Activated effector memory CD4-positive, alpha-beta T cell treated with Interleukin-2 at 50 U/mL for 16 hours (primary cell): ENCODE data around the gene KCNIP4.

Experiments used
- DNase-seq: peaks from one replicate; pipeline ENCODE4 v3.0.0-alpha.2; 2020

KCNIP4 gene

DNA sequence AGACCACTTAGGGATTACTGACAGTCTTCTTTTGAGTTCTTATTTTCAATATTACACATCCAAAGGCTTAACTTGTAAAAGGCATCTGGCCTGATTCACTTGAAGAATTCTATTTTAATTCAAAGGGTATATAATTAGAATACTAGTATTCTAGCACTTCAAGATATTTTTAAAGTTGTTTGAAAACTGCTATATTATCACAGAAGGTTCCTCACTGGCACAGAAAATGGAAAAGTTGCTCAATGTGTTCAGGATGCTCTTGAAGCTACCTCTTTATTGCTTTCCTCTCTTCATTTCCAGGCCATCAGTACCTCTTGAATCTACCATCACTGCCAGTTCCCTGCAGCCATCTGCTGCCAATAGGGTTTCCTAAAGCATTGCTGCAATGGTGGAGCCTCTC is 271.4 kb downstream of the KCNIP4 start:
- DNase-seq, result no peak

DNA sequence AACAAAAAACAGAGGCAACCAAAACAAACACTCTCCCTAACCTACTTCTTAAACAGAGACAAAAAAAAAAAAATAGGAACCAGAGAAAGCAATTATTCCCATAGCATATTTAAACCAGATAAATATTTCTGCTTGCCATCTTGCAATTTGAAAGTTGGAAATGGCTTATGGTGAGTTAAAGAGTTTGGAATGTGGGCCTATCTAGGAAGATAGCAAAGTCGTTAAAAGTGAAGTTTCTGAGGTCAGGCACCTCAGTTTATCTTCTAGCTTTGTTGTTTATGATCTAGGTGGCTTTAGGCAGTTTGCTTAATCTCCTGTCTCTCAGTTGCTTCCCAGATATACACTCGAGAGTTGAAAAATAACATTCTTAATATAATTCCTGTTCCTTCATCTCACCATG is 284.2 kb downstream of the KCNIP4 start:
- no peak for DNase-seq

DNA sequence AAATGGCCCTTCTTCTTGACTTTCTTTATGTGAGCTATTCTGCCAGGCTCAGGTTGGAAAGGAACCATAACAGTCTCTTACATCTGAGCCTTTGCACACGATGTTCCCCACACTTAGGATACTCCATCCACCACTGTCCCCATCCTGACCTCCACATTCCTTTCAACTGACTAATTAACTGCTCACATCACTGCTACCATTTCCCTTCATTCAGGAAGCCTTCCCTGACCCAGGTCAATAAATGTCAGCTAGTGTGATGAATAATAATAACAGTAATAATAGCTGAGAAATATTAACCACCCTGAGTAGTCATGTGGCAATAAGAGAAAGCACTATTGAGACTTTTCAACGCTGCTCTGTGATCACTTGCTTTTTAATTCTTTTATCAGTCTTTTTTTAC is 291.7 kb downstream of the KCNIP4 start:
- DNase-seq, result no peak

DNA sequence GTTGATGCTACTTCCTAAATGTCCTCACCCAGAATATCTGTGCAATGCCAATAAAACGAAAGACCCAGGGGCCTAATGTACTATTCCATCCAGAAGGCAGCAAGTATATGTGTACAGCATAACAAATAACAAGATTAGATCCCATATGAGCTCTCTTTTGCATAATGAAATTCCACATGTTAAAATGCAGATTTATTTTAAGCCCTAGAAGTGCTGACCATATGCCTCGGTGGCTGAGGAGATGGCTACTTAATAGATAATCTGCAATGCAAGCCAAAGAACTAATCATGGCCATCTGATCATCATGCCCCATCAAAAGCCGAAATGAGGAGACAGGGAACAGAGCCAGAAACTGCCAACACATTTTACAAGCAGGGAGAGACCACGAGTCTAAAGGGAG is 293.5 kb downstream of the KCNIP4 start:
- DNase-seq, result no peak

DNA sequence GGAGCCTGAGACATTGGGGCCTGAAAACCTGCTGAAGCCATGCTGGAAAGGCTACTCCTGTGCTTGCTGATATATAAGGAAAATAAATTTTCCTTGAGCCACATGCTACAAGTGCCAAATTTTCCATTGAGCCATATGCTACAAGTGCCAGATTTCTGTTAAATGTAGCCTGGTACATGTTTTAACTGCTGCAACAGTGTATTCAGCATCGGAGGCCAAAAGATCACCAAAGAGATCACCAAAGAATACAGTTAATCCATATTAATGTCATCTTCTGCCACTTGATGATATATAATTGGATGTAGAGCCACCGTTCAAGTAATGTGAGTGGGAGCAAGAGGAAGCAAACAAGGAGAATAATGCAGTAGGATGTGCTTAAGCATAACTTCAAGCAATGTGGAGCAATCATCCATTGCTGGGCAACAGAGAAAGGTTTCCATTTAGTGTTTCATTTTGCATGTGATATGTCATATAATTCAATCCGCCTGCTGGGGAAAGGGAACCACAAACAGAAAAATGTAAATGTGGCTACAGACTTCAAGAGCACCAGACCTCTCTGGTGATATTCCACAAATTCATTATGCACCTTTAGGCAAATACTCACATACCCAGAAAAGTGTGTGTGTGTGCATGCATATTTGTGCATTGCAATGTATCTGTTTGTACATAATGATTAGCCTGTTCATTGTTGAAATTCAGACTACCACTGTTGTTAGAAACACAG is 295.9 kb downstream of the KCNIP4 start:
- no peak for DNase-seq

DNA sequence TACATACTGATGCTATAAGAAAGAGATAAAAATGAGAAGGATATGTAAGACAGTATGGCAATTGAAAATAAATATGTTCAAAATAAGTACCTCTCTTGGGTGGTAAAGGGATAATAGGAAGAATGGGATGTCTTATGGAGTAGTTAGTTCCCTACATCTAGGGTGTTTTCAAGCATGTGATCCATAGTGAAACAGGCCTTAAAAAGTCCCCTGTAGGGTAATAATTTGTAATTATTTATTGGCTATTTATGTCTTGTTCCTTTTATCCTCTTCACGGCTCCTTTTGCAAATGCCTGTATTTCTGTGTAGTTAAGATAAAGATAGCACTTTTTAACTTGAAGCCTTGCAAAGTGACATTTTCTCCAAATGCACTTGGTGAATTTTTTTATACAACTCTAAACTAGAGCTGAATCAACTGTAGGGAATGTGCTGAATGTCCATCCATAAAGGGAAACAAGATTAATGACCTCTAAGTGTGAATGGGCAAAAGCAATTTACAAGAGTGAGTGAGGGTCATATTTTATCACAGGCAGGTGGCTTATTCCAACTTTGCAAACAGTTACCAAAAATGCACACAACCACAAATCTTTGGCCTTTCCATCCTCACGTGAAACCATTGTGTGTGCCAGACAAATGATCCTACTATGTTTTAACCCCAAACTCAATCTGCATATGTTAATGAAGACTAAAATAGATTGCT is 299.0 kb downstream of the KCNIP4 start:
- DNase-seq, result no peak

DNA sequence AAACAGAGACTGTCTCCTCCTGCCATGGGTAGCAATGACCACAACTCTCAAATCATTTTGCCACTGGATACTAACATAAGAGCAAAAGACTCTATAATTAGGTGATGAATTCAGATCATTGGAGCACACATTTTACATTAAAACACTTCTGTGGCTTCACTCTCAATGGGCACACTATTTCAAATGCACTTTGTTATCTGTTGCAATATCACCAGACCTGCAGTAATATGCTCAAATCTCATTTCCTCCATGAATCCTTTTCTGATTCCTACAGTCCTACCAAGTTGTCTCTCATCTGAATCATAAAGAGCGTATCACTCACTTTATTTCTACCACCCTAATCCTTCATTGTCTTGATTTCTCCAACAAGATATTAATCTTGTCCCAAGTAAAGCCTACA is 302.8 kb downstream of the KCNIP4 start:
- no peak for DNase-seq

DNA sequence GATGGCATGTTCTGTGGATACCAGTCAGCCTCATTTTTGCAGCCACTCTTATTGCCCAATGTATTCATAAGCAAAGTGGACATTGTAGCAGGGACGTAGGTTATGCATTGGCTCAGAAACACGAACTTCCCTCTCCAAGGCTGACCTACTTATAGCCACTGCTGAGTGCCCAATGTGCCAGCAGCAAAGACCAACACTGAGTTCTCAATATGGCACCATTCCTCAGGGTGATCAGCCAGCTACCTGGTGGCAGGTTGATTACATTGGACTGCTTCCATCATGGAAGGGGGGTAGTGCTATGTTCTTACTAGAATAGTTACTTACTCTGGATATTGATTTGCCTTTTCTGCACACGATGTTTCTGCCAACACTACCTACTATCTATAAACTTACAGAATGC is 306.9 kb downstream of the KCNIP4 start:
- no peak for DNase-seq

DNA sequence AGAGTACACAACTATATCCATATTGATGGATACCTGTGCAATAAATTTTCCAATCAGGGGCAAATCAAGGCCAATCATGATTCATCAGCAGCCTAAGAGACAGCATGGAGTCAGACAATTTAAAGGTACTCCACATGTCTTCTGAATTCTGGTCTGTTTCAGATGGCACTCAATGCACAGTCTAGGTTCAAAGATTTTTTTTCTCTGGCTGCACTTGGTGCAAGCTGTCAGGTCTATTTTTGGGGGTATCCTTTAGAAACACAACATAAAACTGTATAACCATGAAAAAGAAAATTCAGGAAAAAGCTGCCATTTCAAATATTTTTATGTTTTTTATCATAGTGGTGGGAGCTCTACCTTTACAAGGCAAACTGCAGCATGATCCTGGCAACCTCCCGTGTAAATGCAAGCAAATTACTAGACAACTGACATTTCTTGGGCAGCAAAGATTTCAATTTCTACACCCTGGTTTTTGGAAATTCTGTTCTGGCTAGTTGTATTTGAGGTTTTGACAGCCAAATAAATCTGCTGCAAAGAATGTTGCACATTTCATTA is 310.3 kb downstream of the KCNIP4 start:
- no peak for DNase-seq

DNA sequence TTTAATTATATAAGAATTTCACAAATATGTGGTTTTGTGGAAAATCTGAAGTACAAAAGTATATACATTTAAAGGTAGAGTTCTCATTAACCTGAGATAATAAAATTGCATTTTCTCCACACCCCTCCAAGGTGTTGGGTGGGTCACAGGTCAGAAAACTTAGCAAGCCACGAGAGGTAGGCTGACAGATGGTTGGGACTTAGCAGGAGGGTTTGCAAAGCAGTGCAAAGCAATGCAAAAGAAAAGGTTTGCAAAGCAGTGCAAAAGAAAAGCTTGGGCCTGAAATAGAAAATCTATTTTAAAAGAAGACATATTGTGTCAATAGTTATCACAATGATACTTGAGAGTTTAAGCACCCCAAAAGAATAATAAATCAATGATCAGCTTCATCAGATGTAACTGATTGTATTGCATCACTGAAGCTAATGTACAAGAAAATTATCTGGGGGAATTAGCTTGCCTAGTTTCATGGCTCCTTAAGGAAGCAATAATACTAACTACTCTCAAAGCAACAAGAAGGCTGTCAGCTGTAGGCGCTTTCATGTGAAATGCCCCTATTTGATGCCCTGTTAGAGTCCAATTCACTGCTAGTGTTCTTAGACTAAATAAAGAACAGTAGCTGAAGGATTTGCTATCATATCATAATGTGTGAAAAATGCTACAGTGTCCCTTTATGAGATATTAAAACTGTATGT is 319.5 kb downstream of the KCNIP4 start:
- no peak for DNase-seq

DNA sequence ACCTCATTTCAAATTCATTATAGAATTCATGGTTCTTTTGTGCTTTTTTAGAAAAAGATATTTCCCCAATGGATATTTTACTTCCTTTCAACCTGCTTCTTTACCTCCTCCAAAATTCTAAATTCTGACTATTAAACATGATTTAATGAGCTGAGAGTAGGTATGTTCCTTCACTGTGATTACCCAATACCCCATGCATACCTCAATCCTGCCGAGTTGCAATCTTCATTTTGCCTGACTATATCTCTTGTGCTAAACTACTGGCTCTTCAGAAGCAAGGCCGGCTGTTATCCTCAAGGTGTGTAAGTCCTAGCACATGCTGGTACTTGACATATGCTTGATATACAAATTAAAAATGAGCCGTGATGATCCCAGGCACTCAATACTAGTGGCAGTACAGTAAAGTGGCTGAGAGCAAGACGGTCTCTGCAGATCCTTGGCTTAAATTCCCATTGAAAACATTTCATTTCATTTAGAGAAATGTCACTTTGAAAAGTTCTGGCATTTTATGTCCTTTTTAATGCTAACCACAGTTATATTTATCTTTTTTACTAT is 320.4 kb downstream of the KCNIP4 start:
- no peak for DNase-seq

DNA sequence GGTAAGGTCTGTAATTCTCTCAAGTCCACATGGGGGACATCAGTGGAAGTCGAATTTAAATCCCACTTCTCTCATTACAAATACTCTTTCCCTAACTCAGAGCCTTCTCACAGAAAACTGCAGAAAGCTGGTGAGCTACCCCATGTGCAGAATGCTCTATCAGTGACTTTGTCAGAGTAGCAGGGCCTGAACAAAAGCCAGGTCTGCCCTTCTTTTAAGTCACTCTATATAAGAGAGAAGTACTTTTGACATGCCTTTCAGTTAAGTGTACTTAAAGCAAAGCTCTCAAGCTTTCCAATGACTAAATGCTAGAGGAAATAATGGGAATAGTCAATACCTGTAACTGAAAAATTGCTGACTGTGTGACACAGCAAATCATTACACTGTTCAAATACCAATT is 323.1 kb downstream of the KCNIP4 start:
- no peak for DNase-seq

DNA sequence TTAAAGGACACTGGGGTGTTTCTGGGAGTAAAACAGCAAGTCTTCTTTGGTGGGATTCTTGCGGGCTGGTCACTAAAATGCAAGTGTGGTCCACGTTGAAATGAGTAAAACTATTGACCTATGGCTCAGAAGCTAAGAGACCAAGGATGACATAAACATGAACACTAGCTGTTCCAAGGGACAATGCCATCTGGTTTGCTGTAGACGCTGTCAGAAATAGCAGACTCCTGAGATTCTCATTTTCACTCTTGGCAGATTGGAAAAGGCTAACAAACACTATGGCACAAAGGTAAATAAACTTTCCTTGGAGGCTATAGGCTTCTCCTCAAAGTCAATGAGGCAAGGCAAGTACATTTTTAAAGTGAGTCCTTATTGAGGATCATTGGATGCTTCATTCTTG is 343.6 kb downstream of the KCNIP4 start:
- DNase-seq, result no peak

DNA sequence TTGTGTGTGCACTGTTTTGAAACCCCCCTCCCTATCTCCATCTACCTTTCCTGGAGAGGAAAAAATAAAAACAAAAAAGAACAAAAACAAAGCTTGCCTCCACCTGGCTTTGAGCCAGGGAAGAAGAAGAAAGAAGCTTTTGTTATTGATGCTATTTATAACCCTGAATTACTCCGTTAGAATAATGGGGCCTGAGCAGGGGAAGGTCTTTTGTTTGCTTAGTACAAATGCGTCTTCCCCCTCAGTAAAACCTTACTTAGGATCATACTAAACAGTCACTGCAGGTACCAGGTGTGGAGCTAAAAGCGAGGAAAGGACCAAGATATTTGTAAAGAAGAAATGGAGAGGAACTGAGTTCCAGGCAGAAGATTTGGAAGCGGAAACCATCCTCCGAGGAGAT is 352.1 kb downstream of the KCNIP4 start:
- no peak for DNase-seq

DNA sequence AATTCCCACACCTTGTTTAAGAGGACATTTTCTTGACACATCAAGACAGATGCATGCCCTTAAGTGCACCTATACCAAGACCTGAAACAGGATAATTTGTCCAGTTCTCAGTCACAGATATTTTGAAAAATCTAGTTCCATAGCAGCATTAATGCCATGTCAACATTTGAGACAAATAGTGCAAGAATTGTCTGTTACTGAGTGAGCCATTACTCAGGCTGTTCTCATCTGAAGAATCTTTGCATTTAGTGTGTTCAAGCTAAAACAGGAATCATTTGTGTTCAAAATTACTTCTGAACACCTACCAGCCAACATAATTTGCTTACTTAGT is 354.9 kb downstream of the KCNIP4 start:
- DNase-seq, result no peak

DNA sequence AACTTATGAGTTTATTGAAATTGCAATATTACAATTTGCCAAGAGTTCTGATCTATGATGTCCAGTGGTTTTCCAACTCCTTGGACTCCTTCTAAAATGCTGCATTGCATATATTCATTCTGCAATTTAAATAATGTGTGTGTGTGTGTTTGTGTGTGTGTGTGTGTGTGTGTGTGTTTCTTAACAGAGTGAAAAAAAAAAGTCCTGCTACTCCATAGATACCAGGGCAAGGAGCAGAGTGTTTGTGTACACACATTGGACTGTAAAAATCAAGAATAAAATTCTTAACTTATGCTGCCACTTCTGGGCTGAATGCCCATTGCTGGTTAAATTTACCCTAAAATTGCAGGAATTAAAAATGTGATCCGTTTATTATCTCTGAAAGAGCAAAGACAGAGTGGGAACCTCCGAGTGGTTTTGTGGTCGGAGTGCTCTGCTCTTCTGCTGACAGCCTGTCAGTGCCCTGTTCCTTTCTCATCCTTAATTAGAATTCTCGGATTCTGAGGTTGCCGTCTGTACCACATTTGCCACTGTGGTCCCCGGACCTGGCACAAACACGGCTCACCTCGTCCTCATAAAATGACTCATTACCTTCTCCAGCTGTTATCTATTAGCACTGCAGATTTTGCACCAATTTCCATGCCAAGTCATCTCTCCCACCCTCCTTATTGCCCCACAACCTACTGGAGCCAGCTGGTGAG is 355.5 kb downstream of the KCNIP4 start:
- no peak for DNase-seq

DNA sequence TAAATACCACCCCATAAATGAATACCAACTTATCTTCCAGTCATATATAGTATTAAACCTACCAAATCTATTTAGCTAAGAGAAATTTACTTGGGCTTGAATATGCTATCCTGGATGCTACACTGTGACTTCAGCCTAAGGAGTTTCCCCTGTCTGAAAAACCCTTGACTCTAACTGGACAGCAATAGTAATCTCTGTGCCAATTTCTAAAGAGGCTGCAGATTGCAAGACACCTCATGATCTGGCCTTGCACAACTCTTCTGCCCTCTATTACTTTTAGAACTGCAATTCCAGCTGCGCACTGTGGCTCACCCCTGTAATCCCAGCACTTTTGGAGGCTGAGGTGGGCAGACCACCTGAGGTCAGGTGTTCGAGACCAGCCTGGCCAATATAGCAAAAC is 371.5 kb downstream of the KCNIP4 start:
- DNase-seq, result no peak

DNA sequence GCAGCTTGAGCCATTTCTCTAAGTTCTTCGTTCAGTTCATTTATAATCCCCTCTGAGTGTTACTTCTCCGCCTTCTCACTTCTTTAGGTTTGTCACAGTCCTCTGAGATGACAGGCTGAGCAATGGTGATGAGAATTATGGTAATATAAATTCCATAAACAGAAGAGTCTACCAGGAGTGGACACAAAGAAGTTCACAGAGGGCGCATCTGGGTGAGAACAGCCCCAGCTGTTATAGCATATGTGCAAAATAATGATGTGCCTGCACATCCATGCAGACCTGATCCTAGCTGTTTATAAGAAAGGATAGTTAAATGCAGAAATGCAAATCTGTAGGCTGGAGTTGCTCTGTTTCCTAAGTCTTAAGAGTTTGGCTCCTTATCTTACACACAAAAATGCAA is 377.5 kb downstream of the KCNIP4 start:
- no peak for DNase-seq

DNA sequence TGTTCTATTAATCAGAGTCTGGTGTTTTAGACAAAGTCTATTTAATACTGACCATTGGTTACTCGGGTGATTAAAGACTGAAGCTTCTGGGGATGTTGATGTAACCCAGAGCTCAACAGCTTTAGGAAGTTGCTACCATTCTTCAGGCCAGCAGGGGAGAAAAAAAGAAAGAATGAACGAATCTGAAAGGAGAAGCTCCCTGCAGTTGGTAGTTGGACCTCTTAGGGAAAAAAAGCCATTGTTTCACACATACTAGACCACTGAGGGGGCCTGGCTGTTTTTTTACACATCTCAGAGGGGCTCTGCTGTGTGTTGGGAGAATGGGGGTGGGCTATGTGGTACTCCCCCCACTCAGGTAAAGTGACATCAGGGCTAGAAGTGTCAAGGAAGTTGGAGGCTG is 378.9 kb downstream of the KCNIP4 start:
- DNase-seq, result no peak

DNA sequence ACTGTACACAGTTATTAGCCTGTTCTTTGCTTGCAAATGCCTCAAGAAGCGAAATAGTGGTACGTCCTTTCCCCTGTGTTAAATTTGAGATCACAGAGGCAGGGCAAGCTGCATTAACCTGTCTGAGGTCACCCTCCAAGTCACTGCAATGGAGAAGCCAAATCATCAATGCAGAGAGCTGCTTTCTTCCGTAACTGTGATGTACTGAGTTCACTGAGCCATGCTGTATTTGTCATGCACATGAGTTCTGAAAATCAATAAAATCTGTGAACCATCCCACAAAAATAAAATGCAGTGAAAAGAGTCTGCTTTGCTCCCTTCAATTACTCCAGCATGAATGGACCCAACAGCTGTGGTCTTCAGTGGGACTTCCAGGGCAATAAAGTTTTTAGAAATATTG is 393.5 kb downstream of the KCNIP4 start:
- DNase-seq, result no peak

DNA sequence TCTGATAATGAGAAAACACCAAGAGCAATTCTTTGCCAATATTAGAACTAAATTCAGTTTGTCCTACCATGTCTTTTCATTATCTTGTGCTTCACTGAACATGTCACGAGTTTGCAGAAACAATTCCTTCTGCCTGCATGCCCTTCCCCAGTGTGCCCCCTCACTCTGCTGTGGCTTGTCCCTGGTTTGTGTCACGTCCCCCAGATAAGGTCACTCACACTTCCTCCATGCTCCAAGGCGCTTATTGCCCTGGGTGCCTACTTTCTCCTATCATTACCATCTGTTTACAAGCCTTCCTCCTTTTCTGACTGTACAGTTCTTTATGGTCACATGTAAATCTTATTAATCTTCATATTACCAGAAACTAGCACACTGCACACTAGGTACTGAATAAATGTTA is 394.1 kb downstream of the KCNIP4 start:
- DNase-seq, result no peak

DNA sequence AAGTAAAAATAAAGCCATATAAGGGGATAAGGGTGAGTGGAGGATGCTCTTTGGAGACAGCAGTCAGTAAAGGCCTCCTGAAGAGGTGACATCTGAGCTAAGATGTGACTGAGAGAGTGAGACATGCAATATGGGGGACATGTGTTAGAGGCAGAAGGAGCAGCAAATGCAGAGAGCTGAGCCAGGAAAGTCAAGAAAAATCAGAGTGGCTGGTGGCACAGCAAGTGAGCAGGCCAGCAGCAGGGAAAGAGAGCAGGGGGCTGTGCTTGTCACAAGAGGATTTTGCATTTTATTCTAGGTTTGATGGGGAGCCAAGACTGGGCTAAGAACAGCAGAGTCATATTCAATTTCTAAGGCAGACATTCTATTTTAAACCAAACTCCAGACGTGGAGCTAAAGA is 394.5 kb downstream of the KCNIP4 start:
- no peak for DNase-seq

DNA sequence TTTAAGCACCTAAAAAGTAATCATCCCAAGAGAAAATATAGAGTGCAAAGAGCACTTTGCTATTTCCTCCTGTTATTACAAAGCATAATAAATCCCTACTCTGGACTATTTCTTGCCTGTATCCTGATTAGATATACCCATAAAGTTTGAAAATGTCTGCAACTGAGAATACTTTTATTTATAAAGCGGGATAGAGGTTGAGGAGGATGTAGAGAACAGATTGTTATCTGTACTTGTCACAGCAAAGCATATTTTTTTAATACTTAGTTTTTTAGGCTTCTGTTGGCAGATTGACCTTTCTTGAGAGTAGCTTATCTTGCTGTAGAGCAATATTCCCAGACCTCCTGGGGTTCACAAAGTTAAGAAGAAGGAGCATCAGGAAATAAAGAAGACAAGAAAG is 396.1 kb downstream of the KCNIP4 start:
- no peak for DNase-seq
